ENCODE measurements around the gene CST8.

Gene CST8

DNA sequence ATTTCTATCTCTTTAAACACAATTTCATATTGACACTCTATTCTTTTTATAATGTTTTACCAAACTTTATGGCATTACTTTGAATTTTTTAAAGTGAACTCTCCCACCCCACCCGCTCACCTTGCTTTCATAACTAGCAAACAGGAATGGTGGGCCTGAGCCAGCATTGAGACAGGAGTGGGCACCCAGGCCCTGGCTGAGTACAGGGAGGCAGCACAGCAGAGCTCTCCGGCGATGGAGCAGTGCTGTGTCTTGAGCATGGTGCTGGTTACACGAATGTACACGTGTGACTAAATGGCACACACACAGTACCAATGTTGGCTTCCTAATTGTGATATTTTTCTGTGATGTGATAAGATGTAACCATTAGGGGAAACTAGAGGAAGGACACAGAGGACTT is 42.8 kb upstream of the CST8 start:
- no peak for DNase-seq (ENCODE audit: extremely low spot score)
- ChIA-PET CTCF (interaction anchor here (1.5 to 3.5 kb wide), 6 partner anchors 26 to 756 kb away, joined by 4 to 19 read pairs (median 12); partner anchors contain the start of genes NAPB and NXT1), POLR2A (no interaction called here)
- TF ChIP-seq, protein P1, sequence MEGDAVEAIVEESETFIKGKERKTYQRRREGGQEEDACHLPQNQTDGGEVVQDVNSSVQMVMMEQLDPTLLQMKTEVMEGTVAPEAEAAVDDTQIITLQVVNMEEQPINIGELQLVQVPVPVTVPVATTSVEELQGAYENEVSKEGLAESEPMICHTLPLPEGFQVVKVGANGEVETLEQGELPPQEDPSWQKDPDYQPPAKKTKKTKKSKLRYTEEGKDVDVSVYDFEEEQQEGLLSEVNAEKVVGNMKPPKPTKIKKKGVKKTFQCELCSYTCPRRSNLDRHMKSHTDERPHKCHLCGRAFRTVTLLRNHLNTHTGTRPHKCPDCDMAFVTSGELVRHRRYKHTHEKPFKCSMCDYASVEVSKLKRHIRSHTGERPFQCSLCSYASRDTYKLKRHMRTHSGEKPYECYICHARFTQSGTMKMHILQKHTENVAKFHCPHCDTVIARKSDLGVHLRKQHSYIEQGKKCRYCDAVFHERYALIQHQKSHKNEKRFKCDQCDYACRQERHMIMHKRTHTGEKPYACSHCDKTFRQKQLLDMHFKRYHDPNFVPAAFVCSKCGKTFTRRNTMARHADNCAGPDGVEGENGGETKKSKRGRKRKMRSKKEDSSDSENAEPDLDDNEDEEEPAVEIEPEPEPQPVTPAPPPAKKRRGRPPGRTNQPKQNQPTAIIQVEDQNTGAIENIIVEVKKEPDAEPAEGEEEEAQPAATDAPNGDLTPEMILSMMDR (IDR thresholded peaks at IDR 0.05; ENCODE audit: control extremely low read depth, extremely low read depth, low read depth, missing control alignments): no peak

DNA sequence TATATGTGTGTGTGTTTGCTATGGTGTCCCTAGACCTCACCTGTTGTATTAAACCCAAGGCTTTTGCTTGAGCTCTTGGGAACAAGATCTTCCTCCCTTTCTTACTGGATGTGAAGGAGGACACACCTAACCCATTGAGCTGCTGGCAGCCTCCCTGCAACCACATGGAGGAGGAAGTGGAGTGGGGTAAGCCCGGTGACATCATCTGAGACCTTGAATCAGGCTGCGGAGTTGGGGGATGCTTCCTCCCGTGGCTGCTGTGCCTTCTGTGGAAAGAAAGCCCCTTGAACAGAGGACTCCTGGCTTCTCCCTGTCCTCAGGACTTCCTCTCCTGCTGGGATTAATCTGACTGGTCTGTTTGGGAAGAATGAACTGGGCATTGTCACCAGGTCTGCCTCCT is 41.5 kb upstream of the CST8 start:
- DNase-seq (ENCODE audit: extremely low spot score): no peak
- ChIA-PET POLR2A (no interaction called here), CTCF (interaction anchor here (1.2 kb wide), 1 partner anchor 8 kb away, joined by 7 read pairs; no protein-coding TSS in a partner anchor)
- TF ChIP-seq, protein P1 (IDR thresholded peaks at IDR 0.05; ENCODE audit: control extremely low read depth, extremely low read depth, low read depth, missing control alignments): no peak

DNA sequence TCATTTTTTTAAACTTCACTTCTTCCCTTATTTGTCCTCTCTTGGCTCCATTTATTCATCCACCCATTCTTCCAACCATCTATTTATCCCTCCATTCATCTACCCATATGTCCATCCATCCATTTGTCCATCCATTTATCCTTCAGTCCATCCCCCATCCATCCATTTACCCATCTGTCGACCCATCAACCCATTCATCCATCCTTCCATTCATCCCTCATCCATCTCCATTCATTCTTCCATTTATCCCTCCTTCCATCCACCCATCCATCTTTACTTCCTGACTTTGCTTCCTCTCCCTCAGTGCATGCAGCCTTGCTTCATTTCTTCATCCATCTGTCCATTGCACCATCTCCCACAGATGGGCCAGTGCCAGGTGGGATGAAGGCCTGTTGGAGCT is 40.0 kb upstream of the CST8 start:
- DNase-seq (ENCODE audit: extremely low spot score): no peak
- ChIA-PET POLR2A (no interaction called here), CTCF (interaction anchor here (2.9 kb wide), 1 partner anchor 8 kb away, joined by 21 read pairs; no protein-coding TSS in a partner anchor)
- TF ChIP-seq, protein P1 (IDR thresholded peaks at IDR 0.05; ENCODE audit: control extremely low read depth, extremely low read depth, low read depth, missing control alignments): no peak

DNA sequence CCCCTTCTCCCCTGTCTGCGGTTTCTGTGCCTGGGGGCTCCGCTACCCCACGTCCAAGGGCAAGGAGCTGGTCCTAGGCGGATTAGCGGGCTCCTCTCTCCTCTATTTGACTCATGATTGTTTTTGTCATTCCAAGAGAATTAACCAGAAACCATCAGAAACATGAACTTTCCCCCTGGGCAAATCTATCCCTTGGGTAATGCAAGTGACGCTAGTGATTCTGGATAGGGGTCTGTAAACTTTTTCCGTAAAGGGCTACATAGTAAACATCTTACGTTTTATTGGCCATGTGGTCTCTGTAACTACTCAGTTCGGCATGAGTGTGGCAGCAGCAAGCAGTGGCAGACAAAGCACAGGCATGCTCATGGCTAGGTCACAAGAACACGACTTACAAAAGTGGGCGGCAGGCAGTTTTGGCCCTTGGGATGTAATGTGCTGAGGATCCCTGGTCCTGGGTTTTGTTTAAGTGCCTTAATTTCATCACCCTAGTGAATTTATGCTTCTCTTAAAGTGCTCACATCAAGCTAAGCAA is 38.9 kb upstream of the CST8 start:
- no peak for DNase-seq (ENCODE audit: extremely low spot score)
- POLR2A ChIA-PET: no interaction called here
- TF ChIP-seq, protein P1 (IDR thresholded peaks at IDR 0.05; ENCODE audit: control extremely low read depth, extremely low read depth, low read depth, missing control alignments): no peak
- CTCF ChIA-PET: interaction anchor here (2.9 kb wide), 1 partner anchor 9 kb away, joined by 21 read pairs; no protein-coding TSS in a partner anchor

DNA sequence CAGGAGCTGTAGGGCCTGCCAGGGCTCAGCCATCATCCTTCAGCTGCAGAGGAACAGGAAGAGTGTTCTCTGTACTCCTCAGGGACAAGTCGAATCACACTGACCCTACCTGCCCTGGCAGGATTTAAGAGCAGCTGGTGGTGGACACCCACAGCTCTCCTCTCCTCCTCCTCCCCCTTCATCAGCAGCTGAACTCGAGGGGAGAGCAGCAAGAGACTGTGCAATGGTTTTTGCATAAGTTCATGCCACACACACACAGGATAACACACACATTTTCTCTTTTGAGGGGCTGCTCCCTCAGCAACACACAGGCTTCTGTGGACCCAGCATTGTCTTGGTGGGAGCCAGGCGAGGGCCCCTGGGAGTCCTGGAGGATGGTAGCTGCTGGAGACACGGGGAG is 38.1 kb upstream of the CST8 start, which contains the start of gene CST11:
TSS of gene CST11 (minus strand) at position 101 of the 400 bp plus-strand sequence. CDS start at position 36, 65 bp downstream.
- TF ChIP-seq, protein P1 (IDR thresholded peaks at IDR 0.05; ENCODE audit: control extremely low read depth, extremely low read depth, low read depth, missing control alignments): no peak
- DNase-seq (ENCODE audit: extremely low spot score): no peak
- POLR2A ChIA-PET: no interaction called here
- CTCF ChIA-PET: interaction anchor here (2.9 kb wide), 1 partner anchor 10 kb away, joined by 21 read pairs; no protein-coding TSS in a partner anchor

DNA sequence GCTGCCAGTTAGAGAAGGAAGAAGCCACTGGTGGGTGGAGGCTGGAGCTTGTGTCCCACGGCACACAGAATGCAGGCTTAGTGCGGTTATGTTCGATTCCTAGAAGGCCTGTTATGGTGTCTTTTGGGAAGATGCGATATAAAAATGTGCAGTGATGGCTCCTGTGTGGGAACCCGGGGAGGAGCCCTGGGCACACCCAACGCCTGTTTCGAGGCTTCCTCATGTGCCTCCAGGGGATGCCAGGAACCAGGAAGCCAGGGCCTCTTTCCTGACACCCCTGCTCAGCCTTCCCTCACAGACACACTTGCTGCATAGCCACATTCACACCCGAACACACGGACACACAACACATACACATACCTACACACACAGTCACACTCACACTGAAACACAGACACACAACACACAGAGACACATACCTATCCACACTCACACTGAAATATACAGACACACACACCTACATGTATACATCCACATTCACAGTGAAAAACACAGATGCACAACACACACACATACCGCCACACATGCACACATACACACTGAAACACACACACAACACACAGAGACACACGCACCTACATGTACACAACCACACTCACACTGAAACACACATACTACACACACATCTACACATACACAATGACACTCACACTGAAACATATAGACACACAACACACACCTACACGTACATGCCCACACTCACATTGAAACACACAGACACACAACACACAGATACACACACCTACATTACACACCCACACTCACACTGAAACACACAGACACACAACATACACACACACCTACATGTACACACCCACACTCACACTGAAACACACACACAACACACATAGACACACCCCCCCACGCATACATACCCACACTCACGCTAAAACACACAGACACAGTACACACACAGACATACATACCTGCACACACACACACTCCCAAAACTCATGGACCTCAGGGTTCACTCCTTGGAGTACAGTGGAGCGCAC is 37.1 kb upstream of the CST8 start:
- ChIA-PET POLR2A (no interaction called here), CTCF (interaction anchor here (2.9 kb wide), 1 partner anchor 11 kb away, joined by 21 read pairs; no protein-coding TSS in a partner anchor)
- no peak for DNase-seq (ENCODE audit: extremely low spot score)
- TF ChIP-seq, protein P1 (IDR thresholded peaks at IDR 0.05; ENCODE audit: control extremely low read depth, extremely low read depth, low read depth, missing control alignments): no peak
